Sigmoid colon (tissue), 7 donors: Measurements from ENCODE around the gene CMKLR1. TPM values are rescaled to one million over a fixed set of nuclear protein-coding genes. Genes with fewer than 3 reads are reported as not detected.

Source experiments
- DNase-seq: peaks from one replicate; pipeline ENCODE4 v3.0.0-alpha.2; 2019
- H3K27ac ChIP-seq, 4 donors: fragments of 200-600 bp; sonication (generic); one replicate each; pipeline ENCODE4 v1.5.1; 2016 to 2019; ENCODE audit warnings: mild to moderate bottlenecking in 1 of 4
- H3K27me3 ChIP-seq, 3 donors: fragments of 200-600 bp; sonication (generic); one replicate each; pipeline ENCODE4 v1.5.1; 2019; ENCODE audit warnings: mild to moderate bottlenecking in 1 of 3
- H3K36me3 ChIP-seq, 4 donors: fragments of 200-600 bp; sonication (generic); one replicate each; pipeline ENCODE4 v1.5.1; 2016 to 2019
- H3K4me1 ChIP-seq, 4 donors: fragments of 200-600 bp; sonication (generic); one replicate each; pipeline ENCODE4 v1.5.1; 2017 to 2019
- H3K4me3 ChIP-seq, 4 donors: fragments of 200-600 bp; sonication (generic); one replicate each; pipeline ENCODE4 v1.5.1; 2017 to 2019; ENCODE audit warnings: mild to moderate bottlenecking in 2 of 4, moderate library complexity in 1 of 4
- H3K9me3 ChIP-seq, 4 donors: fragments of 200-600 bp in 3 of 4; sonication (generic) in 3 of 4; one replicate each; pipeline versions ENCODE4 v1.5.1 to v1.6.1; 2013 to 2019
- CTCF ChIP-seq, 4 experiments: fragments of 450-650 bp in 3 of 4; fragments of 200-600 bp in 1 of 4; IDR thresholded peaks; one replicate each; pipeline ENCODE4 v1.5.1; 2016 to 2019; ENCODE audit warnings: antibody characterized with exemption in 4 of 4, mild to moderate bottlenecking in 3 of 4, moderate library complexity in 2 of 4
- EP300 ChIP-seq, 4 donors: sonication (generic); formaldehyde crosslinking; IDR thresholded peaks; one replicate each; pipeline ENCODE4 v1.6.1; 2017; ENCODE audit warnings: antibody characterized with exemption in 4 of 4
- POLR2A ChIP-seq, 2 donors: fragments of 450-650 bp; IDR thresholded peaks; one replicate each; pipeline ENCODE4 v1.6.1; 2016; ENCODE audit warnings: antibody characterized with exemption in 2 of 2, mild to moderate bottlenecking in 2 of 2, moderate library complexity in 2 of 2
- POLR2AphosphoS5 ChIP-seq, 4 donors: sonication (generic); formaldehyde crosslinking; IDR thresholded peaks; one replicate each; pipeline ENCODE4 v1.6.1; 2017; ENCODE audit warnings: antibody characterized with exemption in 4 of 4
- WGBS, 2 donors: extraction: QIAGEN DNeasy Blood & Tissue Kit; methylation state at CpG; one replicate each; pipeline ENCODE4 v1.1.7; 2013; 5-methylcytosine and 5-hydroxymethylcytosine counted together
- intact Hi-C: fragments of 100-400 bp; cut with DNase I; formaldehyde crosslinking; loops from one replicate; pipeline ENCODE4 v1.15.1; 2023
- polyA plus RNA-seq, 3 donors: library from polyadenylated mRNA; stranded (reverse); fragments of 200-250 nt; gene quantifications; one replicate each; pipeline ENCODE4 v1.2.3, GENCODE V29; 2013
- total RNA-seq, 4 donors: library from RNA; depleted of rRNA; stranded (reverse); fragments of >200 nt; gene quantifications; one replicate each; pipeline ENCODE4 v1.1.0, GENCODE V29; 2016
- donor health status: healthy with polysubstance abuse.
- donor health status: Bipolar disorder and iron deficiency.
- donor health status: healthy.

CMKLR1 gene
- total and polyA plus RNA-seq, 7 donors, result 3.0 to 14.8 (median 10.0) TPM

GRCh38 chr12:108341356-108341755, 2.2 kb upstream of the CMKLR1 start:
- no peak overlapping the region for H3K27ac ChIP-seq
- 54 to 72% methylated on average over 3 of the region's 3 CpGs for WGBS, 2 donors
- intact Hi-C loops, result no loop called here

GRCh38 chr12:108340037-108340436, 926 bp upstream of the CMKLR1 start:
- no peak for DNase-seq
- peak overlapping the region in 3 of 4 donors; percentile 55 to 66 (median 62) for H3K27ac ChIP-seq

More at GRCh38 chr12:108341356-108341755, 2.2 kb upstream of the CMKLR1 start:
- peaks cover 0 to 21% (median 0%) of the 10 kb centered on the region in 3 donors for H3K27me3 ChIP-seq
- no peak for DNase-seq
- H3K4me1 ChIP-seq, result peaks cover 0 to 10% (median 3%) of the 10 kb centered on the region in 4 donors
- no peaks in the 10 kb centered on the region for H3K9me3 ChIP-seq
- H3K36me3 ChIP-seq, result no peaks in the 10 kb centered on the region
- TF ChIP-seq CTCF (IDR thresholded peaks at IDR 0.05), result no peak
- no peak for TF ChIP-seq POLR2A (IDR thresholded peaks at IDR 0.05)
- TF ChIP-seq EP300 (IDR thresholded peaks at IDR 0.05), result no peak
- TF ChIP-seq POLR2AphosphoS5 (IDR thresholded peaks at IDR 0.05), result no peak
- no peak overlapping the region for H3K4me3 ChIP-seq

GRCh38 chr12:108337235-108338223, 1.6 kb downstream of the CMKLR1 start:
- no peak for DNase-seq
- 52 to 66% methylated on average over 9 of the region's 9 CpGs for WGBS, 2 donors
- Histone ChIP-seq H3K9me3 (no peaks in the 10 kb centered on the region), H3K4me1 (peaks cover 0 to 20% (median 3%) of the 10 kb centered on the region in 4 donors), H3K4me3 (peak overlapping the region in 3 of 4 donors; percentile 31 to 46 (median 34)), H3K36me3 (no peaks in the 10 kb centered on the region), H3K27me3 (peaks cover 0 to 21% (median 0%) of the 10 kb centered on the region in 3 donors), H3K27ac (peak overlapping the region; percentile 7 to 66 (median 46))
- TF ChIP-seq POLR2A (IDR thresholded peaks at IDR 0.05) (no peak), CTCF (IDR thresholded peaks at IDR 0.05) (peak in 3 of 4 experiments; percentile 12 to 30 (median 17))
- intact Hi-C loops, result no loop called here

More at GRCh38 chr12:108340037-108340436, 926 bp upstream of the CMKLR1 start:
- H3K4me1 ChIP-seq, result peaks cover 0 to 10% (median 3%) of the 10 kb centered on the region in 4 donors
- no peaks in the 10 kb centered on the region for H3K36me3 ChIP-seq
- TF ChIP-seq POLR2AphosphoS5 (IDR thresholded peaks at IDR 0.05), result no peak
- TF ChIP-seq POLR2A (IDR thresholded peaks at IDR 0.05), result no peak
- no peak for TF ChIP-seq CTCF (IDR thresholded peaks at IDR 0.05)
- no peak for TF ChIP-seq EP300 (IDR thresholded peaks at IDR 0.05)
- intact Hi-C loops, result no loop called here
- WGBS, 2 donors, result 74 to 79% methylated on average over 10 of the region's 10 CpGs
- H3K27me3 ChIP-seq, result peaks cover 0 to 21% (median 0%) of the 10 kb centered on the region in 3 donors
- no peaks in the 10 kb centered on the region for H3K9me3 ChIP-seq
- no peak overlapping the region for H3K4me3 ChIP-seq

GRCh38 chr12:108335349-108336119, 3.6 kb downstream of the CMKLR1 start:
- Histone ChIP-seq H3K27ac (peak overlapping the region in 3 of 4 donors; percentile 12 to 30 (median 14)), H3K4me3 (peak overlapping the region in 1 of 4 donors; percentile 31)
- no peak for DNase-seq

More at GRCh38 chr12:108335349-108336119, 3.6 kb downstream of the CMKLR1 start:
- no peaks in the 10 kb centered on the region for H3K36me3 ChIP-seq
- H3K27me3 ChIP-seq, result peaks cover 0 to 21% (median 0%) of the 10 kb centered on the region in 3 donors
- H3K9me3 ChIP-seq, result no peaks in the 10 kb centered on the region
- H3K4me1 ChIP-seq, result peaks cover 0 to 20% (median 3%) of the 10 kb centered on the region in 4 donors
- TF ChIP-seq POLR2A (IDR thresholded peaks at IDR 0.05), result no peak
- TF ChIP-seq POLR2AphosphoS5 (IDR thresholded peaks at IDR 0.05), result peak in 1 of 4 donors; percentile 21
- TF ChIP-seq EP300 (IDR thresholded peaks at IDR 0.05), result no peak
- intact Hi-C loops, result no loop called here
- WGBS, 2 donors, result 65 to 69% methylated on average over 4 of the region's 4 CpGs
